Activated CD4-positive, alpha-beta memory T cell treated with anti-CD3 and anti-CD28 coated beads, Interleukin-2, amount 10 ng/mL, durations not matched to agents 7 days and 5 days (primary cell): Measurements from ENCODE around the gene LRRC47. TPM values are rescaled to one million over a fixed set of nuclear protein-coding genes. Genes with fewer than 3 reads are reported as not detected.

ENCODE experiments used
- CTCF ChIA-PET: fragments of 350-600 bp; sonication (Branson Sonifier 250); formaldehyde crosslinking; loops from one replicate; lab custom pipeline; 2021; ENCODE audit warnings: antibody characterized with exemption, inconsistent platforms; lab: Charles Lee
- POLR2A ChIA-PET: fragments of 350-600 bp; sonication (Branson Sonifier 250); formaldehyde crosslinking; loops from one replicate; lab custom pipeline; 2021; ENCODE audit warnings: antibody characterized with exemption; lab: Charles Lee
- DNase-seq: peaks from one replicate; pipeline ENCODE4 v3.0.0-alpha.2; 2020
- H3K27ac Mint-ChIP-seq: one replicate; pipeline ENCODE4 v1.8.0; 2021; ENCODE audit warnings: mild to moderate bottlenecking, mixed read lengths
- H3K27me3 Mint-ChIP-seq: one replicate; pipeline ENCODE4 v1.8.0; 2021; ENCODE audit warnings: mixed read lengths
- H3K36me3 Mint-ChIP-seq: one replicate; pipeline ENCODE4 v1.8.0; 2021; ENCODE audit warnings: low read depth, mixed read lengths
- H3K4me1 Mint-ChIP-seq: one replicate; pipeline ENCODE4 v1.8.0; 2021; ENCODE audit warnings: mixed read lengths
- H3K4me3 Mint-ChIP-seq: one replicate; pipeline ENCODE4 v1.8.0; 2021; ENCODE audit warnings: mild to moderate bottlenecking, mixed read lengths
- H3K9me3 Mint-ChIP-seq: one replicate; pipeline ENCODE4 v1.8.0; 2021; ENCODE audit warnings: mixed read lengths
- total RNA-seq, 2 experiments: library from RNA; stranded (reverse); gene quantifications; one replicate each; pipeline ENCODE4 v1.2.3, GENCODE V29; 2021

The LRRC47 gene
- total RNA-seq = 10 to 100 TPM; 32.4 to 33.5 TPM

DNA sequence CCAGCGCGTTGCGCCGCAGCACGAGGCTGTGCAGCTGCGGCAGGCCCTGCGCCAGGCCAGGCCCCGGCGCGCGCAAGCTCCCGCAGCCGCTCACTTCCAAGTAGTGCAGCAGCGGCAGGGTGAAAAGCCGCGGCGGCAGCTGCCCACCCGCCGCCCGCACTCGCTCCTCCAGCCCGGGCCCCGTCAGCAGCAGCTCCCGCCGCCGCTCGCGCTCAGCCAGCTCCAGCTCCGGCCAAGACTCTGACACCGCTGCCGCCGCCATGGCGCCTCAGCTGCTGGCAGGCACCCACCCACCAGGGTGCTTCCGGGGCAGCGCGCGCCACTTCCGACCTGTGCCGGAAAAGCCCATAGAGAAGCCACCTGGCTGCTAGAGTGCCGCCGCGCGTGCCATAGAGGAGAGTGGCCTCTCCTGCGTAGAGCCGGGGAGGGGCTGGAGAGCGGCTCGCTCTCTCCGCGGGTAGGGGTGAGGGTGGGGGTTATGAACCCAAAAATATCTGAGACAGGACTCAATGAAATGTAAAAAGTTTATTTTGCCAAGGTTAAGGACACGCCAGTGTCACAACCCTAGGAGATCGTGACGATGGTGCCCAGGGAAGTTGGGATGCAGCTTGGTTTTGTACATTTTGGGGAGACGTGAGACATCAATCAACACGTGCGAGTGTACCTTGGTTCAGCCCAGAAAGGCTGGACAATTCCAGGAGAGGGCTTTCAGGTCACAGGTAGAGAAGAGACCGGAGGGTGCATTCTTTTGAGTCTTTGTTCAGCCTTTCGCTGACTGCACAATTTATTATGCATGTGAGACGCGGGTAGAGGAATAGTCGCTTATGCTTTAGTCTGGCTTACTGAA, at the start of gene LRRC47:
LRRC47 (minus strand) TSS at position 284 of the 847 bp plus-strand sequence; CDS start at position 262, 22 bp downstream.
- peaks cover 7% of the 10 kb centered on the region for H3K36me3 Mint-ChIP-seq
- peak within 1 kb of the TSS; percentile 86 for H3K4me3 Mint-ChIP-seq
- H3K27me3 Mint-ChIP-seq = peaks cover 2% of the 10 kb centered on the region

DNA sequence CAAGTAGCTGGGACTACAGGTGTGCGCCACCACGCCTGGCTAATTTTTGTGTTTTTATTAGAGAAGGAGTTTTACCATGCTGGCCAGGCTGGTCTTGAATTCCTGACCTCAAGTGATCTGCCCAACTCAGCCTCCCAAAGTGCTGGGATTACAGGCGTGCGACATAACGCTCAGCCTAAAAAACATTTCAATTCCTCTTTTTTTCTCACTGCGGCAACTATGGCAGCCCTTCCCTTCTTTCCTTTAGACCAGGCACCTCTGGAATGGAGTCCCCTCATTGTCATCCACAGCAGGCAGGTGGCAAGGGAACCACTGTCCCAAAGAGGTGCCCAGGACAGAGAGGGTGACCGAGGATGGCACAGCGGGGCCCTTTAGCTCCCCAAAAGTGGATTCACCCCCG, 46.6 kb upstream of the LRRC47 start:
- H3K27ac Mint-ChIP-seq = no peak overlapping the region
- peaks cover 58% of the 10 kb centered on the region for H3K36me3 Mint-ChIP-seq
- DNase-seq = no peak
- CTCF ChIA-PET = no interaction called here
- H3K4me3 Mint-ChIP-seq = no peak overlapping the region
- H3K4me1 Mint-ChIP-seq = no peaks in the 10 kb centered on the region
- POLR2A ChIA-PET = no interaction called here
- no peaks in the 10 kb centered on the region for H3K27me3 Mint-ChIP-seq
- peaks cover 2% of the 10 kb centered on the region for H3K9me3 Mint-ChIP-seq

More for the DNA sequence above, at the start of gene LRRC47:
- POLR2A ChIA-PET = interaction anchor here (1.0 to 3.0 kb wide), 8 partner anchors 9 to 1219 kb away, joined by 3 to 26 read pairs (median 8); partner anchors contain the start of genes C1orf174, CEP104 and DFFB
- H3K4me1 Mint-ChIP-seq = peaks cover 46% of the 10 kb centered on the region
- no peaks in the 10 kb centered on the region for H3K9me3 Mint-ChIP-seq
- peak within 1 kb of the TSS; percentile 77 for H3K27ac Mint-ChIP-seq
- peak; percentile 95 for DNase-seq
- CTCF ChIA-PET = interaction anchor here (1.2 to 5.0 kb wide), 5 partner anchors 9 to 61 kb away, joined by 3 to 29 read pairs (median 6); partner anchors contain the start of genes CEP104 and DFFB

DNA sequence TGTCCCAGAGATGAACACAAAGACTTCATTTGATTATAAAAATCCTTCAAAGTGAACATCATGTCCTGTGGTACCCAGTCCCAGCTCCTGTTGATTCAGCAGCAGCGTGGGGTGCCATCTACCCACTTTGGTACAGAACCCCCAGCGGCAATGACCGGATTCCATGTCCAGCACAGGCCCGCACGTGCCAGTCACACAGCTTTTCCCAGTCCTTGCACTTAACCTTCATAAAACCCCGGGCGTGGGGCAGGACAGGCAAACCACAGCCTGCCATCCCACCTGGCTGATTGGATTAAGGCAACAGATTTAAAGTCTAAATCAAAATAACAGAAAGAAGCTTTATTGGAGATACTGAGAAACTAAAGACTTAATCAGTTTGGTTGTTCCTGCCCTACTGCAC, 45.2 kb upstream of the LRRC47 start:
- POLR2A ChIA-PET = no interaction called here
- Mint-ChIP-seq H3K4me1 (no peaks in the 10 kb centered on the region), H3K27me3 (no peaks in the 10 kb centered on the region), H3K36me3 (peaks cover 62% of the 10 kb centered on the region), H3K9me3 (peaks cover 7% of the 10 kb centered on the region), H3K4me3 (no peak overlapping the region), H3K27ac (no peak overlapping the region)
- no peak for DNase-seq
- CTCF ChIA-PET = no interaction called here

DNA sequence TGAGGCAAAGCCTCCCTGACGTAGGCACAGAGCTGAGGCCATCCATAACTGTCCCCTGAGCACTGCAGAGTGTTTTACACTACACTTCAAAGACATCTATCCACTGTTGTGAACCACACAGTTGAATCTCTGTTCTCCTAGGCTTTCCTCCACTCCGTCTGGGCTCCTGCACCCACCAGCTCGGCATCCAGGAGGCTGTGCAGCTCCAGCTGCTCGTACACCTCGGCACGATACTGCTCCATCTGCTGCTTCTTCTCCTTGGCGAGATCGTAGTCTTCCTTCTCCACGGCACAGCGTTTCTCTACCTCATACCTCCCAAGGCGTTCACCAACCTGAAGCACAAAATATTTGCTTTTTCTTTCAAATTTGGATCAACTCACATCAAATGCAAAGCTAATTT, 42.5 kb upstream of the LRRC47 start:
- Mint-ChIP-seq H3K4me3 (no peak overlapping the region), H3K27ac (no peak overlapping the region), H3K36me3 (peaks cover 70% of the 10 kb centered on the region), H3K27me3 (no peaks in the 10 kb centered on the region), H3K9me3 (peaks cover 7% of the 10 kb centered on the region), H3K4me1 (no peaks in the 10 kb centered on the region)
- ChIA-PET POLR2A (no interaction called here), CTCF (no interaction called here)
- DNase-seq = no peak

DNA sequence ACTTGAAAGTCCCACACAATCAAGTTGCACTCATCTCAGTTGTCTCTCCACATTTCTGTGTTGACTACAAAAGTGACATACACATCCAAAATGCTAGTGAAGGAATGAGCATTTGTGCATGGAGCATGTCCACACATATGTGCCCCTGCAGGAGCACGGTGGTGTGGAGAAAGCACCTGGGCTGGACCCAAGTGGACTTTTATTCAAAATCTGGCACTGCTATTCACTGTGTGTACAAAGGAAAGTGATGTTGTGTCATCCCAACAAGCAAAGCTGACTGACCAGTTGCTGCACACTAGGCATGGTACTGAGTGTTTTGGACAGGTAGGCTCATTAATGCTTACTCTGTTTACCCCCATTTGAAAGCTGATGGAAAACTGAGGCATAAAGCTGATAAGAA, 41.4 kb upstream of the LRRC47 start:
- CTCF ChIA-PET = no interaction called here
- H3K27me3 Mint-ChIP-seq = no peaks in the 10 kb centered on the region
- H3K27ac Mint-ChIP-seq = no peak overlapping the region
- POLR2A ChIA-PET = no interaction called here
- H3K9me3 Mint-ChIP-seq = peaks cover 7% of the 10 kb centered on the region
- no peak overlapping the region for H3K4me3 Mint-ChIP-seq
- H3K4me1 Mint-ChIP-seq = no peaks in the 10 kb centered on the region
- no peak for DNase-seq
- H3K36me3 Mint-ChIP-seq = peaks cover 66% of the 10 kb centered on the region

DNA sequence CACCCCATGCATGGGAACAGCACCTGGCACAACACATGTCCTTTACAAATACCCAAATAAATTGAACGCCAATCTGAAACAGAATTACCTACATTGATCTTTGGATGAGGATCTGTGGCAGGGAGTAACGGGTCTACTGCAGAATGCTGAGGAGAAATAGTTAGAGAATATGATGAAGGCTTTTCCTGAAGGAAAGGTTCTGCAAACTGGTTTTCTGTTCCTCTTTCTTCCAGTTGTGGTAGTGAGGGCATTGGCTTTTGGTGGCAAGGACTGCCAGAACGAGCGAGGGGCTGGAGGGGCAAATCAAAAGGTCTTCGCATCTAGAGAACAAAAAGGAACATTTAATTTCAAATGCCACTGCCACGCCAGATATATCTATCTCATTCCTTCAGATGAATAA, 40.9 kb upstream of the LRRC47 start:
- CTCF ChIA-PET = no interaction called here
- no peak overlapping the region for H3K4me3 Mint-ChIP-seq
- H3K4me1 Mint-ChIP-seq = no peaks in the 10 kb centered on the region
- H3K27me3 Mint-ChIP-seq = no peaks in the 10 kb centered on the region
- peaks cover 68% of the 10 kb centered on the region for H3K36me3 Mint-ChIP-seq
- POLR2A ChIA-PET = no interaction called here
- no peak for DNase-seq
- H3K27ac Mint-ChIP-seq = no peak overlapping the region
- H3K9me3 Mint-ChIP-seq = peaks cover 7% of the 10 kb centered on the region

DNA sequence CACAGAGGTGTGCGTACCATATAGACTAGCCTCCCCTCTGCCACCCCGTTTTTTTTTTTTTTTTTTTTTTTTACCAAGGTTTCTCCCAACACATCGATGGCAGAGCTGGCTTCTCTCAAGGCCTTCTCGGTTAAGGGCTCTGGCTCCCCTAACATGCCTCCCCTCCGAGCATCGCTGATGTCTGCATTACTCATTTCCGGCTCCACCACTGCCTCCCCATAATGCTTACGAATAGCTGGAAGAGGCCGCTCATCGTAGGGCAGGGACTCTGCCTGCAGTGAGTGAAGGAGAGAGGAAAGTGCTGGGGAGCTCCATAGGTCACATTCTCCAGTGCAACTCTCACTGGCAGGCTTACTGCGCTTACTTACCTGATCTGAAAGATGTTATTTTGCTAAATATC, 40.1 kb upstream of the LRRC47 start:
- no peaks in the 10 kb centered on the region for H3K4me1 Mint-ChIP-seq
- H3K36me3 Mint-ChIP-seq = peaks cover 68% of the 10 kb centered on the region
- no peak overlapping the region for H3K4me3 Mint-ChIP-seq
- no peaks in the 10 kb centered on the region for H3K27me3 Mint-ChIP-seq
- no peak overlapping the region for H3K27ac Mint-ChIP-seq
- DNase-seq = no peak
- peaks cover 7% of the 10 kb centered on the region for H3K9me3 Mint-ChIP-seq
- CTCF ChIA-PET = no interaction called here
- POLR2A ChIA-PET = no interaction called here

DNA sequence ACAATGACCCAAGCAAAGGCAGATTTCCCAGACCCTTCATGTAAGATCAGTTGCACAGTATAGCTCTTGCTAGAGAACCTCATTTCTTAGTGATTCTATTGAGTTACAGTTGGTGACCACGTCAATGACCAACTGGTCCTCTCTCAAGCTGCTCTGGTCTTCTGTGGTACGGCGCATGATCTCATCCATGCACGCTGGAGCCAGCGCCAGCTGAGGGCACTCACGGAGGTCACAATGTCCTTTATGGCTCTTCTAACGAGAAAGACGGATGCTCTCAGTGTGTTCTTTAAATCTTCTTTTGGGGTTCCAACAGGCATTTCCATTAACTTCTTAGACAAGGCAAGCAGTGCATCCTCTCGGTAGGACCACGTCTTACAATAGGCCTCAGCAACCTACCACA, 38.4 kb upstream of the LRRC47 start:
- DNase-seq = no peak
- peaks cover 64% of the 10 kb centered on the region for H3K36me3 Mint-ChIP-seq
- H3K4me1 Mint-ChIP-seq = no peaks in the 10 kb centered on the region
- no peak overlapping the region for H3K27ac Mint-ChIP-seq
- ChIA-PET CTCF (no interaction called here), POLR2A (no interaction called here)
- peaks cover 7% of the 10 kb centered on the region for H3K9me3 Mint-ChIP-seq
- H3K27me3 Mint-ChIP-seq = no peaks in the 10 kb centered on the region
- H3K4me3 Mint-ChIP-seq = no peak overlapping the region

DNA sequence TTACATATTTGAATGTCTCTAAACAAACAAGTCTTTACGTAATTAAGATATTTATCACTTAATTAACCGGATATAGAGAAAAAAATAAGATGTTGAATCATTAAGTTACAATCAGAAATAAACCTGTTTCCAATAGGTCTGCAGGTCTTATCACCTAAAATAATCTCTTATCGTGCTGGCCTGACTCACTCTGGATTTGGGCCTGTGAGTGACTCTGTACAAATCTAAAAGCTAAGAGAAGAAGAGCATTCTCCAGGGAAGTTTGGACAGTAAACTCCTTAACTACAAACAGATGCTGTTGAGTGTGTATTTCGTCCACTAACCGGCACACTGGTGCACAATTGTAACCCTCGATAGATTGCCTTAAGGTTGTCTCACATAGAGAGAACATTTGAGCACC, 35.4 kb upstream of the LRRC47 start:
- no peak overlapping the region for H3K4me3 Mint-ChIP-seq
- POLR2A ChIA-PET = no interaction called here
- H3K27ac Mint-ChIP-seq = no peak overlapping the region
- DNase-seq = no peak
- CTCF ChIA-PET = no interaction called here
- no peaks in the 10 kb centered on the region for H3K27me3 Mint-ChIP-seq
- no peaks in the 10 kb centered on the region for H3K4me1 Mint-ChIP-seq
- no peaks in the 10 kb centered on the region for H3K9me3 Mint-ChIP-seq
- peaks cover 46% of the 10 kb centered on the region for H3K36me3 Mint-ChIP-seq

DNA sequence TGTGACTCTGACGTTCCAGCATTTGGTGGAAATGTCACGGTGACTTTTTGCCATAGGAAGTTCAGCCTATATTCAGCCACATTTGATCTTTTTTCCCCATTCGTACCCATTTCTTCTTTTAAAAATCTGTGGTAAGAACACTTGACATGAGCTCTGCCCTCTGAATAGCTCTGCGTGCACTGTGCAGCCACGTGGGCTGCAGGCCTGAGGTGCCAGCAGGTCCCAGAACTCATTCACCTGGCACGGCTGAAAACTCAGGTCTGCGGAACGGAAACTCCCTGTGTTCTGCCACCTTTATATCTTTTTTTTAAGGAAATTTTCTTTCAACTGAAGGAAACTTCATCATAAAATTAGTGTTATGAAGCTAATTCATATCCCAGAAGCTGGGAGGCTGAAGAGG, 32.1 kb upstream of the LRRC47 start:
- Mint-ChIP-seq H3K27me3 (no peaks in the 10 kb centered on the region), H3K36me3 (peaks cover 37% of the 10 kb centered on the region), H3K4me1 (no peaks in the 10 kb centered on the region), H3K9me3 (no peaks in the 10 kb centered on the region), H3K27ac (no peak overlapping the region), H3K4me3 (no peak overlapping the region)
- no peak for DNase-seq
- POLR2A ChIA-PET = no interaction called here
- CTCF ChIA-PET = no interaction called here

DNA sequence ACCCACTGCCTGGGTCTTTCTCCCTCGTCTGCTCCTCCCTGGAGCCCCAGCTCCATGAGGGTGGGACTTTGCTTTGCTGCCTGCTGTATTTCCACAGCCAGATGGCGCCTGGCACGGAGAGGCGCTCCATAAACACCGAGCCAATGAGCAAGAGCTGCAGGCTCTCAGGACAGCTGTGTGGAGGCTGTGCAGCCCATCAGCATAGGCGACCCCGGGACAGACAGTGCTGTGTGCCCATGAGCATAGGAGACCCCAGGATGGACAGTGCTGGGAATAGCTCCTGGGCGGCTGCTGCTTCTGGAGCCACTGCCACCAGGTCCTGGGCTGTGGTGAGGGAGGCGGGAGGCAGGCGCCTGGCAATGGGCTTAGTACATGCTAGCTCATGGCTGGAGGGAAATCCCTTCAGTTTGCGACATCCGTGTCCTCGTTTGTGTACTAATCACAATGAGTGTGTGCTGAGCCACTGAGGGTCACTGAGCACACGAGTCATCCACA, 31.6 kb upstream of the LRRC47 start:
- Mint-ChIP-seq H3K36me3 (peaks cover 34% of the 10 kb centered on the region), H3K4me3 (no peak overlapping the region), H3K27me3 (no peaks in the 10 kb centered on the region), H3K9me3 (no peaks in the 10 kb centered on the region), H3K4me1 (no peaks in the 10 kb centered on the region), H3K27ac (no peak overlapping the region)
- DNase-seq = no peak
- ChIA-PET POLR2A (no interaction called here), CTCF (no interaction called here)

DNA sequence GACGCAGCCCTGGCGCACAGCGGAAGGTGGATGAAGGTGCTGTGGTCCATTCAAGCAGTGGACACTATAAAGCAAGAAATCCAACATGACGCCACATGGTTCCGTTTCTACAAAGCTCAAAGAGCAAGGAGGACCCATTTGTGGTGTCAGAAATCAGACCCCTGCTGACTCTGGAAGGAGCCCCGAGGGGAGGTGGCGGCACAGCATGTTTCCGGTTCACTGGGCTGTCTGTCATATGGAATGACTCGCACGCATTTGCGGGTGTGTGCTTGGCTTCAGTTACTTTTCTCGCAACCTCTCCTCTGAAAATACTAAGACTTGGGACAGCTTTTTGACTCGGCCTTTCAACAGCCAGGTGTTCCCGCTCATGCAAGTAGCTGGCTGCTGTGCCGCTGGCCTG, 29.1 kb upstream of the LRRC47 start:
- H3K27me3 Mint-ChIP-seq = no peaks in the 10 kb centered on the region
- no peak overlapping the region for H3K27ac Mint-ChIP-seq
- H3K4me1 Mint-ChIP-seq = no peaks in the 10 kb centered on the region
- H3K9me3 Mint-ChIP-seq = no peaks in the 10 kb centered on the region
- peaks cover 27% of the 10 kb centered on the region for H3K36me3 Mint-ChIP-seq
- CTCF ChIA-PET = interaction anchor here (0.6 kb wide), 1 partner anchor 12 kb away, joined by 3 read pairs; no protein-coding TSS in a partner anchor
- no peak for DNase-seq
- POLR2A ChIA-PET = no interaction called here
- H3K4me3 Mint-ChIP-seq = no peak overlapping the region

DNA sequence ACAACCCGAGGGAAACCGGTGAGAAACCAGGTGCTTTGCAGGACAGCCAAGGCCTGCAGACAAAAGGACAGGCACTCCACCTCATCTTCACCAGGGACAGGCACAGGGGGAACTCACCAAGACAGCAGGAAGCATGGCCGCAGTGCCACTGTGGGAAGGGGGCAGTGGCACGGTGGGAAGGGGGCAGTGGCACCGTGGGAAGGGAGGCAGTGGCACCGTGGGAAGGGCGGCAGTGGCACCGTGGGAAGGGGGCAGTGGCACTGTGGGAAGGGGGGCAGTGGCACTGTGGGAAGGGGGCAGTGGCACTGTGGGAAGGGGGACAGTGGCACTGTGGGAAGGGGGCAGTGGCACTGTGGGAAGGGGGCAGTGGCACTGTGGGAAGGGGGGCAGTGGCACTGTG, 28.4 kb upstream of the LRRC47 start:
- Mint-ChIP-seq H3K27ac (no peak overlapping the region), H3K9me3 (no peaks in the 10 kb centered on the region), H3K4me1 (no peaks in the 10 kb centered on the region), H3K4me3 (no peak overlapping the region), H3K36me3 (peaks cover 22% of the 10 kb centered on the region), H3K27me3 (no peaks in the 10 kb centered on the region)
- POLR2A ChIA-PET = no interaction called here
- DNase-seq = no peak
- CTCF ChIA-PET = no interaction called here

DNA sequence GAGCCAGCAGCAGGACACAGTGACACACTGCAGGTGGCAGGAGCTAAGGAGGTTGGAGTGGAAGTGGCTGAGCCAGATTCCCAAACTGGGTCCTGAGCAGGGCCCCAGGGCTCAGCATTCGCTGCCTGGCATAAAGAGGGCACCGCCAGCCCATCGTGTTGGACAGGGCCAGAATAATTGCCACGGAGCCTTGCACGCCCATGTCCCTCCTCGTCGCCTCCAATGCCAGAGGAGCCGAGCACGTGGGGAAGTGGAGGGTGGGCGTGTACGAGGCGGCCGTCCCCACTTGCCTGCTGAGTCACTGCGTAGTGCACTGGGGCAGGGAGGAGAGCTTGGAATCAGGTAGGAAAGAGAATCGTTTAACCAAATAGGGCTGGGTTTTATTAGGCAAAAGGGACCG, 26.1 kb upstream of the LRRC47 start:
- Mint-ChIP-seq H3K27me3 (no peaks in the 10 kb centered on the region), H3K9me3 (no peaks in the 10 kb centered on the region), H3K27ac (no peak overlapping the region), H3K4me3 (no peak overlapping the region), H3K36me3 (peaks cover 10% of the 10 kb centered on the region), H3K4me1 (no peaks in the 10 kb centered on the region)
- ChIA-PET CTCF (no interaction called here), POLR2A (no interaction called here)
- DNase-seq = no peak
